H9 (cell line): ENCODE results near the gene RPRD1A. TPM values are rescaled to one million over a fixed set of nuclear protein-coding genes. Genes with fewer than 3 reads are reported as not detected.

Source experiments
- DNase-seq: peaks from one replicate; pipeline ENCODE4 v3.0.0-alpha.2; 2017
- H2AFZ ChIP-seq: one replicate; pipeline ENCODE4 v1.6.1; 2013; ENCODE audit warnings: mild to moderate bottlenecking, low read length, control low read depth, moderate library complexity
- H2AK5ac ChIP-seq: 2 replicates; pipeline ENCODE4 v1.6.1; 2013; ENCODE audit warnings: low read length, control low read depth, mixed read lengths; ENCODE audit not compliant: insufficient read length
- H2BK120ac ChIP-seq: one replicate; pipeline ENCODE4 v1.6.1; 2013; ENCODE audit warnings: low read depth, mild to moderate bottlenecking, low read length, control low read depth, inconsistent platforms; ENCODE audit not compliant: poor library complexity, severe bottlenecking
- H2BK12ac ChIP-seq: 2 replicates; pipeline ENCODE4 v1.6.1; 2013; ENCODE audit warnings: low read length, control low read depth, mixed read lengths, low read depth; ENCODE audit not compliant: insufficient read length
- H2BK15ac ChIP-seq: 2 replicates; pipeline ENCODE4 v1.6.1; 2013; ENCODE audit warnings: low read depth, low read length, control low read depth
- H2BK20ac ChIP-seq: one replicate; pipeline ENCODE4 v1.6.1; 2013; ENCODE audit warnings: low read depth, mild to moderate bottlenecking, low read length, control low read depth, inconsistent platforms; ENCODE audit not compliant: poor library complexity, severe bottlenecking
- H2BK5ac ChIP-seq: 2 replicates; pipeline ENCODE4 v1.6.1; 2013; ENCODE audit warnings: low read length, control low read depth, mixed read lengths; ENCODE audit not compliant: insufficient read length
- H3K14ac ChIP-seq: 2 replicates; pipeline ENCODE4 v1.6.1; 2013; ENCODE audit warnings: low read length, control low read depth; ENCODE audit not compliant: insufficient read depth
- H3K18ac ChIP-seq: 2 replicates; pipeline ENCODE4 v1.6.1; 2013; ENCODE audit warnings: low read depth, mild to moderate bottlenecking, mixed read lengths, low read length, control low read depth; ENCODE audit not compliant: insufficient read length
- H3K23ac ChIP-seq: 2 replicates; pipeline ENCODE4 v1.6.1; 2013; ENCODE audit warnings: low read length, control low read depth, mixed read lengths, low read depth; ENCODE audit not compliant: insufficient read length
- H3K23me2 ChIP-seq: 2 replicates; pipeline ENCODE4 v1.6.1; 2013; ENCODE audit warnings: low read depth, mild to moderate bottlenecking, mixed read lengths, low read length, control low read depth; ENCODE audit not compliant: insufficient read length, poor library complexity, severe bottlenecking
- H3K27ac ChIP-seq: 2 replicates; pipeline ENCODE4 v1.5.1; 2013; ENCODE audit warnings: low read length, control low read depth, mixed read lengths, low read depth; ENCODE audit not compliant: insufficient read length
- H3K27me3 ChIP-seq: 2 replicates; pipeline ENCODE4 v1.6.1; 2013; ENCODE audit warnings: low read length, control low read depth, inconsistent platforms; ENCODE audit not compliant: insufficient read depth
- H3K4ac ChIP-seq: 2 replicates; pipeline ENCODE4 v1.6.1; 2013; ENCODE audit warnings: low read depth, mild to moderate bottlenecking, control low read depth, inconsistent platforms, low read length, moderate library complexity
- H3K4me1 ChIP-seq: 2 replicates; pipeline ENCODE4 v1.6.1; 2013; ENCODE audit warnings: low read length, control low read depth, inconsistent platforms; ENCODE audit not compliant: insufficient read depth
- H3K4me2 ChIP-seq: 2 replicates; pipeline ENCODE4 v1.6.1; 2013; ENCODE audit warnings: low read length, control low read depth, mixed read lengths; ENCODE audit not compliant: insufficient read length, insufficient read depth
- H3K56ac ChIP-seq: 2 replicates; pipeline ENCODE4 v1.6.1; 2013; ENCODE audit warnings: low read depth, mild to moderate bottlenecking, mixed read lengths, low read length, control low read depth; ENCODE audit not compliant: insufficient read length
- H3K79me1 ChIP-seq: 2 replicates; pipeline ENCODE4 v1.6.1; 2013; ENCODE audit warnings: low read depth, mild to moderate bottlenecking, moderate library complexity, low read length, control low read depth, inconsistent platforms; ENCODE audit not compliant: insufficient read depth, poor library complexity, severe bottlenecking
- H3K79me2 ChIP-seq: 2 replicates; pipeline ENCODE4 v1.6.1; 2013; ENCODE audit warnings: low read length, control low read depth, inconsistent platforms; ENCODE audit not compliant: insufficient read depth
- H3K9ac ChIP-seq: 2 replicates; pipeline ENCODE4 v1.6.1; 2013; ENCODE audit warnings: low read length, control low read depth, mixed read lengths; ENCODE audit not compliant: insufficient read length; ENCODE audit errors: extremely low read depth
- H3K9me3 ChIP-seq: one replicate; pipeline ENCODE4 v1.6.1; 2013; ENCODE audit warnings: low read depth, low read length, inconsistent platforms; ENCODE audit not compliant: control insufficient read depth
- H3T11ph ChIP-seq: one replicate; pipeline ENCODE4 v1.6.1; 2013; ENCODE audit warnings: mild to moderate bottlenecking, low read length, control low read depth, inconsistent platforms
- H4K20me1 ChIP-seq: one replicate; pipeline ENCODE4 v1.6.1; 2013; ENCODE audit not compliant: control insufficient read depth, insufficient read length, insufficient read depth
- H4K5ac ChIP-seq: 2 replicates; pipeline ENCODE4 v1.6.1; 2013; ENCODE audit warnings: low read depth, mild to moderate bottlenecking, mixed read lengths, low read length, control low read depth; ENCODE audit not compliant: insufficient read length
- H4K8ac ChIP-seq: replicated peaks from 2 replicates; pipeline ENCODE4 v1.6.1; 2013; ENCODE audit warnings: low read length, control low read depth, mixed read lengths, low read depth; ENCODE audit not compliant: insufficient read length
- H4K91ac ChIP-seq: 2 replicates; pipeline ENCODE4 v1.6.1; 2013; ENCODE audit warnings: low read depth, mild to moderate bottlenecking, moderate library complexity, mixed read lengths, low read length, control low read depth; ENCODE audit not compliant: insufficient read length
- H3K27ac Mint-ChIP-seq, 3 experiments: 2 replicates in 2 of 3; 3 replicates in 1 of 3; pipeline ENCODE4 v1.8.0; 2020 to 2021; ENCODE audit warnings: mixed read lengths in 3 of 3, mild to moderate bottlenecking in 1 of 3, moderate library complexity in 1 of 3
- H3K27me3 Mint-ChIP-seq: 2 replicates; pipeline ENCODE4 v1.8.0; 2021; ENCODE audit warnings: low read depth, mild to moderate bottlenecking, moderate library complexity, mixed read lengths
- H3K36me3 Mint-ChIP-seq, 3 experiments: 2 replicates in 2 of 3; 3 replicates in 1 of 3; pipeline ENCODE4 v1.8.0; 2020 to 2021; ENCODE audit warnings: low read depth in 3 of 3, mixed read lengths in 3 of 3; ENCODE audit not compliant: insufficient read depth in 1 of 3
- H3K4me1 Mint-ChIP-seq, 2 experiments: 2 replicates each; pipeline ENCODE4 v1.8.0; 2020; ENCODE audit warnings: mixed read lengths in 2 of 2
- H3K4me3 Mint-ChIP-seq, 2 experiments: 2 replicates in 1 of 2; 3 replicates in 1 of 2; pipeline ENCODE4 v1.8.0; 2020 to 2021; ENCODE audit warnings: mild to moderate bottlenecking in 2 of 2, mixed read lengths in 2 of 2, moderate library complexity in 1 of 2
- H3K9me3 Mint-ChIP-seq, 2 experiments: 2 replicates in 1 of 2; 3 replicates in 1 of 2; pipeline ENCODE4 v1.8.0; 2020; ENCODE audit warnings: mild to moderate bottlenecking in 2 of 2, mixed read lengths in 2 of 2, moderate library complexity in 1 of 2
- WGBS: extraction: QIAGEN DNeasy Blood & Tissue Kit; methylation state at CpG from one replicate; pipeline ENCODE4 v1.1.7; 2013; ENCODE audit warnings: missing lambda C conversion rate, low lambda C conversion rate, mixed read lengths; ENCODE audit not compliant: insufficient read length; ENCODE audit errors: extremely low coverage; 5-methylcytosine and 5-hydroxymethylcytosine counted together
- total RNA-seq: library from RNA; stranded (reverse); gene quantifications from 2 replicates; pipeline ENCODE4 v1.2.1, GENCODE V29; 2021
- TF ChIP-seq, protein P1 (sequence below): fragments of 200-600 bp; sonication (generic); conservative IDR thresholded peaks from 3 replicates; pipeline ENCODE4 v1.8.0; 2021; ENCODE audit warnings: antibody characterized with exemption, mild to moderate bottlenecking

Gene RPRD1A
- total RNA-seq, 1 experiment from 2014 or later, result 107 TPM

DNA sequence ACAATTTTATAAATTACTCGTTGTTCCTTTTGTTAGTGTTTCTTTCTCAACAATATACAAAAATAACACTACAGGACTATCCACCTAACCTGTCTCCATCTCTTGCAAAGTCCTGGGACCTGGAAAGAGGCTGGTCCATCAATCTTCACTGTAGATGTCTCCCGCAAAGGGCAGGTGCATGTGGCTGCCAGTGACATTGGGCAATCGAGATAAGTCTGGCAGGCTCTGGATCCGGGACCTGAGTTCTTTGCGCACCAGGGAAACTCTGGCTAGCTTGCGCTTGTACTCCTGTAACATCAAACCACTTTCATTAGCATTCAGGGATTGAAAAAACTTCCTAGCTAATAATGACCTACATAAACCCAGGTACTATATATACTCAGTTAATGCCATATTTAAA is 74.3 kb downstream of the RPRD1A start:
- Mint-ChIP-seq H3K27me3 (no peaks in the 10 kb centered on the region), H3K4me1 (no peaks in the 10 kb centered on the region), H3K27ac (no peak overlapping the region), H3K9me3 (no peaks in the 10 kb centered on the region), H3K36me3 (peaks cover 4 to 27% (median 18%) of the 10 kb centered on the region in 3 experiments; a peak in 6 of 7 replicates), H3K4me3 (no peak overlapping the region)
- Histone ChIP-seq H3K27ac (no peak overlapping the region), H2AK5ac (no peak overlapping the region), H3K27me3 (no peaks in the 10 kb centered on the region; the same call in 1 of the 2 replicates), H3K18ac (no peak overlapping the region), H4K20me1 (no peaks in the 10 kb centered on the region), H2BK5ac (no peak overlapping the region), H3K23ac (no peak overlapping the region), H3K79me2 (no peaks in the 10 kb centered on the region), H3K9ac (no peak overlapping the region), H2BK15ac (no peak overlapping the region), H2BK20ac (no peak overlapping the region), H2BK12ac (no peak overlapping the region), H4K8ac (no peak overlapping the region), H3K4me1 (no peaks in the 10 kb centered on the region), H3K56ac (no peak overlapping the region), H3K9me3 (no peaks in the 10 kb centered on the region), H2BK120ac (no peak overlapping the region), H4K5ac (no peak overlapping the region), H3T11ph (no peak overlapping the region), H3K4me2 (no peak overlapping the region), H3K14ac (no peak overlapping the region), H3K79me1 (no peaks in the 10 kb centered on the region), H3K4ac (no peak overlapping the region), H2AFZ (no peak overlapping the region), H4K91ac (no peak overlapping the region), H3K23me2 (no peaks in the 10 kb centered on the region)
- TF ChIP-seq, protein P1, sequence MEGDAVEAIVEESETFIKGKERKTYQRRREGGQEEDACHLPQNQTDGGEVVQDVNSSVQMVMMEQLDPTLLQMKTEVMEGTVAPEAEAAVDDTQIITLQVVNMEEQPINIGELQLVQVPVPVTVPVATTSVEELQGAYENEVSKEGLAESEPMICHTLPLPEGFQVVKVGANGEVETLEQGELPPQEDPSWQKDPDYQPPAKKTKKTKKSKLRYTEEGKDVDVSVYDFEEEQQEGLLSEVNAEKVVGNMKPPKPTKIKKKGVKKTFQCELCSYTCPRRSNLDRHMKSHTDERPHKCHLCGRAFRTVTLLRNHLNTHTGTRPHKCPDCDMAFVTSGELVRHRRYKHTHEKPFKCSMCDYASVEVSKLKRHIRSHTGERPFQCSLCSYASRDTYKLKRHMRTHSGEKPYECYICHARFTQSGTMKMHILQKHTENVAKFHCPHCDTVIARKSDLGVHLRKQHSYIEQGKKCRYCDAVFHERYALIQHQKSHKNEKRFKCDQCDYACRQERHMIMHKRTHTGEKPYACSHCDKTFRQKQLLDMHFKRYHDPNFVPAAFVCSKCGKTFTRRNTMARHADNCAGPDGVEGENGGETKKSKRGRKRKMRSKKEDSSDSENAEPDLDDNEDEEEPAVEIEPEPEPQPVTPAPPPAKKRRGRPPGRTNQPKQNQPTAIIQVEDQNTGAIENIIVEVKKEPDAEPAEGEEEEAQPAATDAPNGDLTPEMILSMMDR, result no peak
- no peak for DNase-seq
- WGBS, result 100% methylated on average over 1 of the region's 6 CpGs
